DOHH2 (cell line): Measurements from ENCODE around the gene SLC6A9.

Source experiments
- H3F3A ChIP-seq: fragments of 200-600 bp; sonication (generic), shearing (Covaris generic); 2 replicates; pipeline ENCODE4 v1.6.0; 2016; ENCODE audit warnings: antibody characterized with exemption, mild to moderate bottlenecking; ENCODE audit not compliant: control insufficient read depth, insufficient read depth
- H3K27ac ChIP-seq: fragments of 200-600 bp; sonication (generic); 2 replicates; pipeline ENCODE4 v1.5.1; 2014; ENCODE audit warnings: low read depth, mild to moderate bottlenecking, low read length, moderate library complexity
- H3K27me3 ChIP-seq: fragments of 200-600 bp; sonication (generic); 2 replicates; pipeline ENCODE4 v1.6.1; 2014; ENCODE audit warnings: mild to moderate bottlenecking, low read length, mixed read lengths; ENCODE audit not compliant: control insufficient read depth
- H3K36me3 ChIP-seq: fragments of 200-600 bp; sonication (generic); 2 replicates; pipeline ENCODE4 v1.6.1; 2014; ENCODE audit warnings: mild to moderate bottlenecking, low read length, moderate library complexity, mixed read lengths; ENCODE audit not compliant: control insufficient read depth
- H3K4me1 ChIP-seq: fragments of 200-600 bp; sonication (generic); 2 replicates; pipeline ENCODE4 v1.6.1; 2014; ENCODE audit warnings: mild to moderate bottlenecking, low read length, mixed read lengths; ENCODE audit not compliant: control insufficient read depth
- H3K4me2 ChIP-seq: fragments of 200-600 bp; sonication (generic); 2 replicates; pipeline ENCODE4 v1.6.0; 2014; ENCODE audit warnings: mild to moderate bottlenecking, low read length, moderate library complexity
- H3K4me3 ChIP-seq: fragments of 200-600 bp; sonication (generic); 2 replicates; pipeline ENCODE4 v1.5.1; 2014; ENCODE audit warnings: mild to moderate bottlenecking, low read length, mixed read lengths
- H3K79me2 ChIP-seq: fragments of 200-600 bp; sonication (generic); 2 replicates; pipeline ENCODE4 v1.6.1; 2014; ENCODE audit warnings: mild to moderate bottlenecking, low read length, mixed read lengths; ENCODE audit not compliant: control insufficient read depth
- H3K9me2 ChIP-seq: fragments of 200-600 bp; sonication (generic); replicated peaks from 2 replicates; pipeline ENCODE4 v1.6.1; 2014; ENCODE audit warnings: mild to moderate bottlenecking, low read length, mixed read lengths; ENCODE audit not compliant: control insufficient read depth
- H3K9me3 ChIP-seq: fragments of 200-600 bp; sonication (generic); 2 replicates; pipeline ENCODE4 v1.6.1; 2014; ENCODE audit warnings: antibody characterized with exemption, low read length, mixed read lengths; ENCODE audit not compliant: control insufficient read depth, insufficient read depth
- H4K20me1 ChIP-seq: fragments of 200-600 bp; sonication (generic); 2 replicates; pipeline ENCODE4 v1.6.0; 2014; ENCODE audit warnings: low read depth, mild to moderate bottlenecking, antibody characterized with exemption, low read length, moderate library complexity; ENCODE audit not compliant: control insufficient read depth, insufficient read depth
- EZH2phosphoT487 ChIP-seq: fragments of 200-600 bp; sonication (generic); IDR thresholded peaks from 2 replicates; pipeline ENCODE4 v1.6.1; 2017; ENCODE audit warnings: borderline replicate concordance, mild to moderate bottlenecking, antibody characterized with exemption, low read length, moderate library complexity, mixed read lengths
- TF ChIP-seq, protein P1 (sequence below): fragments of 200-600 bp; sonication (generic); IDR thresholded peaks from one replicate; pipeline ENCODE4 v1.5.1; 2014; ENCODE audit warnings: antibody characterized with exemption, mild to moderate bottlenecking, low read depth, low read length; ENCODE audit not compliant: poor library complexity, severe bottlenecking

SLC6A9 gene

DNA sequence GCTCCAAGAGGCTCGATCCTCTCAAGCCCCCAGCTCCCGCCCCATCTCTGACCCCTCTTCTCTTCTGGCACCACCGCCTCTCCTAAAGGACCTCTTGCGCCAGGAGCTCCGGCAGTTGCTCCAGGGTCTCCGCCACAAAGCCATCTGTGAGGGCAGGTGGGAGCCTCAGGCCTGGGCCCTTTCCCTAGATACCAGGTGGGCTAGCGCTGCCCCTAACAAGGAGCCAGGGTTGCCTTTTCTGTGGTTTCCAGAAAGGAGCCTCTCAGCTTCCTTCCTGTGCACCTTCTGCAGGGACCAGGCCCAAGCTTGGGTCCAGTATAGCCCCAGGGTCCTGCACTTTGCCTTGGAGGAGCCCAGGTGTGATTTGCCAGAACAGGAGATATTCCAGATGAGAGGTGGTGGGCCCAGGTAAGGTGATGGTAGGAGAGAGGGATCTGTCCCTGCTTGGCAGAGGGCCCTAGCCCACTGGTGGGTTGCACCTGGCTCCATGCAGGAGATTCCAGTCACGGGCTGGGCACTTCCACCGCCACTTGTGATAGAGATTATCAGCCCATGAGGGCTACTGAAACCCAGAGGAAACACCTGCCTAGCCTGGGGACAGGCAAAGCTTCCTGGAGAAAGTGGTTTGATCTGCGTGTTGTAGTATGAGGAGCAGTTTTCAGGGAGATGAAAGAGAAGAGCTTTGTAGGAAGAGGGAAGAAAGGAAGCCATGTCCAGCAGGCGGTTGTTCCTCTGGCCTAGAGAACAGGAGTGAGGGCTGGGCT lies 38.8 kb downstream of the SLC6A9 start:
- Histone ChIP-seq H3K4me1 (peaks cover 47% of the 10 kb centered on the region), H3K27ac (no peak overlapping the region)
- TF ChIP-seq EZH2phosphoT487 = no peak
- TF ChIP-seq, protein P1, sequence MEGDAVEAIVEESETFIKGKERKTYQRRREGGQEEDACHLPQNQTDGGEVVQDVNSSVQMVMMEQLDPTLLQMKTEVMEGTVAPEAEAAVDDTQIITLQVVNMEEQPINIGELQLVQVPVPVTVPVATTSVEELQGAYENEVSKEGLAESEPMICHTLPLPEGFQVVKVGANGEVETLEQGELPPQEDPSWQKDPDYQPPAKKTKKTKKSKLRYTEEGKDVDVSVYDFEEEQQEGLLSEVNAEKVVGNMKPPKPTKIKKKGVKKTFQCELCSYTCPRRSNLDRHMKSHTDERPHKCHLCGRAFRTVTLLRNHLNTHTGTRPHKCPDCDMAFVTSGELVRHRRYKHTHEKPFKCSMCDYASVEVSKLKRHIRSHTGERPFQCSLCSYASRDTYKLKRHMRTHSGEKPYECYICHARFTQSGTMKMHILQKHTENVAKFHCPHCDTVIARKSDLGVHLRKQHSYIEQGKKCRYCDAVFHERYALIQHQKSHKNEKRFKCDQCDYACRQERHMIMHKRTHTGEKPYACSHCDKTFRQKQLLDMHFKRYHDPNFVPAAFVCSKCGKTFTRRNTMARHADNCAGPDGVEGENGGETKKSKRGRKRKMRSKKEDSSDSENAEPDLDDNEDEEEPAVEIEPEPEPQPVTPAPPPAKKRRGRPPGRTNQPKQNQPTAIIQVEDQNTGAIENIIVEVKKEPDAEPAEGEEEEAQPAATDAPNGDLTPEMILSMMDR = no peak

DNA sequence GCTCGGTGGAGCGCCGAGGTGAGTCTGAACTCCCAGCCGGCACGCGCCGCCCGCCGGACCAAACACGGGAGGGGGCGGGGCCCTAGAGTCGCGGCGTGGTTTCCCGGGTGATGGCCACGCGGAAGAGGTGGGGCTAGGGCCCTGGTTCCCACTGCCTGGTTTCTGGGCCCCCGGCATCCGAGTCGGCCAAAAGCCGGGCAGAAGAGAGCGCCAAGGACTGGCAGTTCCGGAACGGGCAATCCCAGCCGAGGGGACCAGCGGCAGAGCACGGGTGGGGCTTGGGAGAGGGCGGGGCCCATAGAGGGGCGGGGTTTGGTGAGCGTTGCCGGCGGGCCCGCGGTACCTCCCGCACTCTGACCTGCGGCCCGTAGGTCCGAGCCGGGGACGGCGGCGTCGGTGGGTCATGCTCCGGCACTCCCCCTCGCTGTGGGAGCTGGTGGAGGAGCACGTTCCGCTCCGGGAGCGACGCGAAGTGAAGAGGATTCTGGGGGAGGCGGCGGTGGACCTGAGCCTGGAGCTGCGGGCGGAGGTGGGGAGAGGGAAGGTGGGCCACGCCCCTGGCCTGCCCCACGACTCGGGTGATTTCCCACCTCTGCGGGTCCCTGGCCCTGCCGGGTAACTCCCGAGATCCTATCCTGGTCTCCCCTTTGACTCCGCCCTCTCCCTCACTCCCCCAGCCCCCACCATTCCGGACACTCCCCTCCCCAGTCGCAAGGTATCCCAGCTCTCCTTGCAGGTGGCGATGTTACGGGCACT lies 39.6 kb downstream of the SLC6A9 start, which contains the start of gene CCDC24:
Gene CCDC24, plus strand, starts transcription at position 124 of the 756 bp plus-strand sequence. Its CDS starts 280 bp downstream, at position 404.
- H3F3A ChIP-seq = peaks cover 15% of the 10 kb centered on the region

More for the DNA sequence above, 38.8 kb downstream of the SLC6A9 start:
- Histone ChIP-seq H3K79me2 (no peaks in the 10 kb centered on the region), H3K9me2 (no peaks in the 10 kb centered on the region), H3K9me3 (no peaks in the 10 kb centered on the region), H3K4me3 (peak overlapping the region; percentile 73), H3K4me2 (peak overlapping the region; percentile 96), H3K27me3 (no peaks in the 10 kb centered on the region), H4K20me1 (no peaks in the 10 kb centered on the region), H3K36me3 (no peaks in the 10 kb centered on the region), H3F3A (peaks cover 15% of the 10 kb centered on the region)

DNA sequence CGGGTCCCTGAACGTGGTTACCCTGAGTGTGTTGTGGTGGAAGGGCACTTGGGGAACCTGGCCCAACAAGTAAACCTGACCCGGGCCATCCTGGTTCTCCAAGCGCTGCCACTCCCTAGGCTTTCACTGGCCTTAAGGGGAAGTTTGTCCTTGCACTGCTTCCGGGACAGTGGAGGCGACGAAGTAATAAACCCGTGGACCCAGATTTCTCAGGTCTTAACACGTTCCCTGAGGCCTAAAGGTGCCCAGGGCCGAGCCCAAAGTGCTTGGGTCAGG lies 40.1 kb downstream of the SLC6A9 start:
- Histone ChIP-seq H3F3A (peaks cover 15% of the 10 kb centered on the region), H3K27me3 (no peaks in the 10 kb centered on the region), H3K9me2 (no peaks in the 10 kb centered on the region), H3K36me3 (peaks cover 7% of the 10 kb centered on the region), H4K20me1 (no peaks in the 10 kb centered on the region), H3K79me2 (no peaks in the 10 kb centered on the region), H3K4me3 (peak overlapping the region; percentile 73), H3K27ac (no peak overlapping the region), H3K4me1 (peaks cover 47% of the 10 kb centered on the region), H3K9me3 (no peaks in the 10 kb centered on the region), H3K4me2 (peak overlapping the region; percentile 96)
- TF ChIP-seq, protein P1 = no peak
- TF ChIP-seq EZH2phosphoT487 = no peak

More for the DNA sequence above, 39.6 kb downstream of the SLC6A9 start, which contains the start of gene CCDC24:
- Histone ChIP-seq H3K27me3 (no peaks in the 10 kb centered on the region), H3K4me1 (peaks cover 47% of the 10 kb centered on the region), H3K36me3 (peaks cover 4% of the 10 kb centered on the region), H3K79me2 (no peaks in the 10 kb centered on the region), H3K27ac (no peak within 1 kb of the TSS), H3K4me3 (peak within 1 kb of the TSS; percentile 73), H3K9me2 (no peaks in the 10 kb centered on the region), H3K9me3 (no peaks in the 10 kb centered on the region), H3K4me2 (peak within 1 kb of the TSS; percentile 96), H4K20me1 (no peaks in the 10 kb centered on the region)
- TF ChIP-seq, protein P1 = no peak
- TF ChIP-seq EZH2phosphoT487 = no peak
